Karpas-422 (cell line): ENCODE measurements around the gene INMT. TPM values are rescaled to one million over a fixed set of nuclear protein-coding genes. Genes with fewer than 3 reads are reported as not detected.

Source experiments
- DNase-seq: peaks from one replicate; pipeline ENCODE4 v3.0.0-alpha.2; 2015
- H2AFZ ChIP-seq: fragments of 200-600 bp; sonication (generic); 2 replicates; pipeline ENCODE4 v1.6.1; 2014; ENCODE audit warnings: antibody characterized with exemption, low read length, mixed read lengths
- H3K27ac ChIP-seq: fragments of 200-600 bp; sonication (generic); 2 replicates; pipeline ENCODE4 v1.5.1; 2014; ENCODE audit warnings: mild to moderate bottlenecking, low read length, moderate library complexity
- H3K27me3 ChIP-seq: fragments of 200-600 bp; sonication (generic); 2 replicates; pipeline ENCODE4 v1.6.1; 2014; ENCODE audit warnings: low read length, mixed read lengths
- H3K36me3 ChIP-seq: fragments of 200-600 bp; sonication (generic); 2 replicates; pipeline ENCODE4 v1.6.1; 2014; ENCODE audit warnings: low read length, mixed read lengths; ENCODE audit not compliant: insufficient read depth
- H3K4me1 ChIP-seq: fragments of 200-600 bp; sonication (generic); 2 replicates; pipeline ENCODE4 v1.6.1; 2014; ENCODE audit warnings: mild to moderate bottlenecking, low read length, mixed read lengths
- H3K4me2 ChIP-seq: fragments of 200-600 bp; sonication (generic); 2 replicates; pipeline ENCODE4 v1.6.1; 2014; ENCODE audit warnings: low read length, low read depth, mild to moderate bottlenecking; ENCODE audit not compliant: poor library complexity, severe bottlenecking
- H3K4me3 ChIP-seq: fragments of 200-600 bp; sonication (generic); 2 replicates; pipeline ENCODE4 v1.5.1; 2014; ENCODE audit warnings: mild to moderate bottlenecking, antibody characterized with exemption, low read length, mixed read lengths
- H3K79me2 ChIP-seq: fragments of 200-600 bp; sonication (generic); 2 replicates; pipeline ENCODE4 v1.6.1; 2014; ENCODE audit warnings: mild to moderate bottlenecking, low read length, mixed read lengths
- H3K9ac ChIP-seq: fragments of 200-600 bp; sonication (generic); 2 replicates; pipeline ENCODE4 v1.6.0; 2014; ENCODE audit warnings: low read length
- H3K9me2 ChIP-seq: fragments of 200-600 bp; sonication (generic), shearing (Covaris generic); replicated peaks from 2 replicates; pipeline ENCODE4 v1.6.0; 2014; ENCODE audit warnings: mild to moderate bottlenecking, low read length, moderate library complexity; ENCODE audit not compliant: insufficient read depth
- H3K9me3 ChIP-seq: fragments of 300-700, 200-600 bp; sonication (generic); 2 replicates; pipeline ENCODE4 v1.6.1; 2014; ENCODE audit warnings: low read length, mixed read lengths
- H4K20me1 ChIP-seq: fragments of 200-600 bp; sonication (generic); 2 replicates; pipeline ENCODE4 v1.6.1; 2014; ENCODE audit warnings: mild to moderate bottlenecking, antibody characterized with exemption, low read length, low read depth; ENCODE audit not compliant: insufficient read depth
- total RNA-seq: library from RNA; depleted of rRNA; stranded (reverse); fragments of >200 nt; shearing (Covaris generic); gene quantifications from 2 replicates; pipeline ENCODE4 v1.2.3, GENCODE V29; 2014; ENCODE audit warnings: low replicate concordance

INMT gene
- total RNA-seq, 1 experiment from 2014 or later = not detected

DNA sequence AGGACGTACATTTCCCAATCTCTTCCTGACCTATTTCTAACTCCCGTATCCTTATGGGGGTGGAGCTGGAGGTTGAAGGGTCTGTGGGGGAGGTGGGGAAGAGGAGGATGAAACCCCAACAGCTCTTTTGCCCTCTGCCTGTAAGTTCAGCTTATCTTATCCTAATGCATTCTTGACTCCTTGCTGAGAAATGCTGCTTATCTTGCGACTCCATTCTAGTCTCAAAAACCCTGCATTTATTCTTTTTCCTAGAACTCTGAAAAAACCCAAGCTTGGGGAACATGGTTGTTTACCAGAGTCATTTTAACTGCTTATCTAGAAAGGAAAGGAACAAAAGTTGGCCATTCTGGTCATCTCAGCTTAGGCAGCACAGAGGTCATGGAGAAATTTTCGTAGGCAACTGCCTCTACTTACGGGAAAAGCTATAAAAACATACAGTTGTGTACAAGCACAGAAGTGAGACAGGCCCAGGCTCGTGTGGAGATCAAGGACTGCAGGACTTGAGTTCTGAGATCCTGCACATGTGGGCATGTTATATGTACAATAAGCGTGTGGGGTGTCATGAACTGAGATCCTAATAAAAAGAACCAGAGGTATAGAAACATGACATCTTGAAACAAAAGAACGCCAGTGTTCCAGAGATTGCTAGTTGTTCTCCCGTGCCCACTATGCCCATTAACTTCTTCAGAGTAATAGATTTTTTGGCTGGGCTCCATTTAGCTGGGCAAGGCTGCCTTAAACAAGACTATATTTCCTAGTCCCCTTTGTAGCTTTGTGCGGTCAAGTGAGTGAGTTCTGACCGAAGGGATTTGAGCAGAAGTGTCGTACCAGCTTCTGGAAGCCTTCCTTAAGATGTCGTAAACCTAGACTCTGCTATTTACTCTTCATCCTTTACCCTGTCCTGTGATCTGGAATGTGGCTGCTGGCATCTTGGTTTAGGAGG lies 9.6 kb downstream of the INMT start:
- no peak overlapping the region for H3K9ac ChIP-seq
- H3K4me3 ChIP-seq = no peak overlapping the region
- H3K27ac ChIP-seq = no peak overlapping the region
- H3K79me2 ChIP-seq = no peaks in the 10 kb centered on the region
- no peaks in the 10 kb centered on the region for H3K27me3 ChIP-seq
- no peak for DNase-seq
- H3K9me3 ChIP-seq = no peaks in the 10 kb centered on the region
- no peak overlapping the region for H2AFZ ChIP-seq
- H3K4me2 ChIP-seq = no peak overlapping the region
- no peaks in the 10 kb centered on the region for H3K4me1 ChIP-seq
- H3K36me3 ChIP-seq = no peaks in the 10 kb centered on the region
- no peaks in the 10 kb centered on the region for H4K20me1 ChIP-seq
- H3K9me2 ChIP-seq = no peaks in the 10 kb centered on the region

- H3K27me3 ChIP-seq = no peaks in the 10 kb centered on the region
- H3K9me3 ChIP-seq = no peaks in the 10 kb centered on the region
- H3K79me2 ChIP-seq = no peaks in the 10 kb centered on the region
- no peak overlapping the region for H3K27ac ChIP-seq
- H3K9me2 ChIP-seq = no peaks in the 10 kb centered on the region
- no peak overlapping the region for H2AFZ ChIP-seq
- H3K9ac ChIP-seq = no peak overlapping the region
- no peaks in the 10 kb centered on the region for H4K20me1 ChIP-seq
- DNase-seq = no peak
- no peak overlapping the region for H3K4me3 ChIP-seq
- no peak overlapping the region for H3K4me2 ChIP-seq
- H3K4me1 ChIP-seq = no peaks in the 10 kb centered on the region
- no peaks in the 10 kb centered on the region for H3K36me3 ChIP-seq
These were observed 12.4 kb downstream of the INMT start for GRCh38 chr7:30764030-30764975.

- DNase-seq = no peak
- H3K4me1 ChIP-seq = no peaks in the 10 kb centered on the region
- no peaks in the 10 kb centered on the region for H3K36me3 ChIP-seq
- H3K27me3 ChIP-seq = no peaks in the 10 kb centered on the region
- no peak overlapping the region for H2AFZ ChIP-seq
- no peaks in the 10 kb centered on the region for H3K9me2 ChIP-seq
- H3K4me2 ChIP-seq = no peak overlapping the region
- H3K4me3 ChIP-seq = no peak overlapping the region
- no peak overlapping the region for H3K9ac ChIP-seq
- H4K20me1 ChIP-seq = no peaks in the 10 kb centered on the region
- no peak overlapping the region for H3K27ac ChIP-seq
- H3K79me2 ChIP-seq = no peaks in the 10 kb centered on the region
- H3K9me3 ChIP-seq = no peaks in the 10 kb centered on the region
These were observed 13.5 kb downstream of the INMT start for GRCh38 chr7:30765408-30765807.

- H3K4me2 ChIP-seq = peak overlapping the region; percentile 83
- peak overlapping the region; percentile 76; the same call in 1 of the 2 replicates for H3K9ac ChIP-seq
- H2AFZ ChIP-seq = peak overlapping the region; percentile 80
- peak overlapping the region; percentile 79; the same call in 1 of the 2 replicates for H3K4me3 ChIP-seq
- no peak overlapping the region for H3K27ac ChIP-seq
- H4K20me1 ChIP-seq = peaks cover 13% of the 10 kb centered on the region
- H3K9me3 ChIP-seq = no peaks in the 10 kb centered on the region
- H3K79me2 ChIP-seq = no peaks in the 10 kb centered on the region
- H3K27me3 ChIP-seq = no peaks in the 10 kb centered on the region
- H3K36me3 ChIP-seq = no peaks in the 10 kb centered on the region
- H3K4me1 ChIP-seq = peaks cover 13% of the 10 kb centered on the region
- no peak for DNase-seq
- no peaks in the 10 kb centered on the region for H3K9me2 ChIP-seq
These were observed 18.9 kb downstream of the INMT start for GRCh38 chr7:30770845-30771173.

GRCh38 chr7:30771174-30771879 lies 19.4 kb downstream of the INMT start, which contains the start of gene MINDY4:
TSS of gene MINDY4 (plus strand) at chr7:30771417. CDS start at chr7:30771494, 77 bp downstream.
- peak within 1 kb of the TSS; percentile 79 for H3K4me3 ChIP-seq
- H3K36me3 ChIP-seq = no peaks in the 10 kb centered on the region
- peak within 1 kb of the TSS; percentile 80 for H2AFZ ChIP-seq
- peaks cover 13% of the 10 kb centered on the region for H3K4me1 ChIP-seq
- no peak within 1 kb of the TSS for H3K27ac ChIP-seq
- H3K9me2 ChIP-seq = no peaks in the 10 kb centered on the region
- peak within 1 kb of the TSS; percentile 83 for H3K4me2 ChIP-seq
- no peaks in the 10 kb centered on the region for H3K79me2 ChIP-seq
- H4K20me1 ChIP-seq = peaks cover 13% of the 10 kb centered on the region
- H3K9ac ChIP-seq = peak within 1 kb of the TSS; percentile 76
- H3K27me3 ChIP-seq = no peaks in the 10 kb centered on the region
- H3K9me3 ChIP-seq = no peaks in the 10 kb centered on the region
- peak; percentile 89 for DNase-seq

DNA sequence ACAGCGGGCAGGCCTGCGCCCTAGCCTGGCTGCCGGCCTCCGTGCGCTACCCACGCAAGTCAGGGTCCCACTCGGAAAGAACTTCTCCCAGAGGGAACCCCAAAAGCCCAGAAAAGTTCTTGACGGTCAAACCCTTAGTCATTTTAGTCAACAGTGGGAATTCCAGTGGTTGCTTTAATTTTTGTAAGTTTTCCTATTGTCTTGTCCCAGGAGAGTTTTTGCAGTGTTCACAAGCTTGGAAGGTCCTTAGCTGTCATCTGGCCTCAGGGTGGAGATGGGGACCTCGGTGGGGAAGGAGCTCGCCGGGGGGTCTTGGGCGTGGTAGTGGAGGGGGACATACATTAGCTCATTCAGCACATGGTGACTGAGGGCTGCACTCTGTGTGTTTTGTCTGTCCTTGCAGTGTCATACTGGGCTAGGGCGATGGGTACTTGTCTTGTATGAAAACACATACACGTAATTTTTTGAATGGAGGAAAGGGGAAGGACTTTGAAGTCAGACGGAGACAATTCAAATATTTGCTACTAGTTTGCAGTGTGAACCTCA lies 20.0 kb downstream of the INMT start:
- H3K9ac ChIP-seq = peak overlapping the region; percentile 76
- DNase-seq = peak; percentile 50

DNA sequence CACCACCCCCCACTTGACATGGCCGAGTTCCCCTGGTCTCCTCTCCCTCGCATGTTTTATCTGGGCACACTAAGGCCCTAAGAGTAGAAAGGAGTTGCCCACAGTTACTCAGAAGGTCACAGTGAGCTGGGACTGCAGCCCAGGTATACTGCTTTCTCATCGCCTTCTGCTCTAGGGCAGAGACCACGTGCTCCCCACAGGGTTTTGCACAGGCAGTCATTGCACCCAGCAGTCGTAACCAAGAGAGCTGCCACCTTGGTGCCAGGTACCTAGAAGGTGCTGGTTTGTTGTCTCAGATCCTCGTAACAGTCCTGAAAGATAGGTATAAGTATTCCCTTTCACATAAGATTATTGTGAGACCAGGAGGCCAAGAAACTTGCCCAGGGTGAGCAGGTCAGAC lies 21.0 kb downstream of the INMT start:
- H3K79me2 ChIP-seq = no peaks in the 10 kb centered on the region
- no peak overlapping the region for H3K4me2 ChIP-seq
- no peaks in the 10 kb centered on the region for H3K9me2 ChIP-seq
- no peak overlapping the region for H2AFZ ChIP-seq
- no peak overlapping the region for H3K4me3 ChIP-seq
- H3K4me1 ChIP-seq = peaks cover 13% of the 10 kb centered on the region
- peaks cover 13% of the 10 kb centered on the region for H4K20me1 ChIP-seq
- H3K27ac ChIP-seq = no peak overlapping the region
- no peak overlapping the region for H3K9ac ChIP-seq
- H3K27me3 ChIP-seq = no peaks in the 10 kb centered on the region
- no peaks in the 10 kb centered on the region for H3K9me3 ChIP-seq
- no peaks in the 10 kb centered on the region for H3K36me3 ChIP-seq
- no peak for DNase-seq

More for the DNA sequence above, 20.0 kb downstream of the INMT start:
- Histone ChIP-seq H3K4me1 (peaks cover 13% of the 10 kb centered on the region), H2AFZ (peak overlapping the region; percentile 80; the same call in 1 of the 2 replicates), H3K36me3 (no peaks in the 10 kb centered on the region), H3K27me3 (no peaks in the 10 kb centered on the region), H3K79me2 (no peaks in the 10 kb centered on the region), H3K9me2 (no peaks in the 10 kb centered on the region), H3K9me3 (no peaks in the 10 kb centered on the region), H3K4me3 (peak overlapping the region; percentile 79), H4K20me1 (peaks cover 13% of the 10 kb centered on the region), H3K4me2 (peak overlapping the region; percentile 83), H3K27ac (no peak overlapping the region)
